ENCODE measurements around the gene ICE1. TPM values are rescaled to one million over a fixed set of nuclear protein-coding genes. Genes with fewer than 3 reads are reported as not detected.

The ICE1 gene
- total and polyA plus RNA-seq, 2 donors (not counting 1 experiment from before 2014, with no cell fraction given) = 6.5 to 39.7 TPM

DNA sequence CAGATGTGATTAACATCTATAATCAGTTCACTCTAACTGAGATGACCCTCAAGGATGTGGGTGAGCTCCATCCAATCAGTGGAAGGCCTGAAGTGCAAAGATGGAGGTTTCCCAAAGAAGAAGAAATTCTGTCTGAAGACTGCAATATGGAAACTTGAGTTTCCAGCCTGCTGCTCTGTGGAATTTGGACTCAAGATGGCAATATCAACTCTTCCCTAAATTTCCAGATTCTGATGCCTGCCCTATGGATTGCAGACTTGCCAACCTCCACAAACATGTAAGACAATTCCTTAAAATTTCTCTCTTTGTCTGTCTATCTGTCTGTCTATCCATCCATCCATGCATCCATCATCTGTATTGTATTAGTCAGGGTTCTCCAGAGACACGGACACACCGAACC lies 85.9 kb downstream of the ICE1 start:
- POLR2A ChIA-PET = no interaction called here
- Mint-ChIP-seq H3K27ac (no peak overlapping the region), H3K27me3 (peaks cover 49% of the 10 kb centered on the region)

DNA sequence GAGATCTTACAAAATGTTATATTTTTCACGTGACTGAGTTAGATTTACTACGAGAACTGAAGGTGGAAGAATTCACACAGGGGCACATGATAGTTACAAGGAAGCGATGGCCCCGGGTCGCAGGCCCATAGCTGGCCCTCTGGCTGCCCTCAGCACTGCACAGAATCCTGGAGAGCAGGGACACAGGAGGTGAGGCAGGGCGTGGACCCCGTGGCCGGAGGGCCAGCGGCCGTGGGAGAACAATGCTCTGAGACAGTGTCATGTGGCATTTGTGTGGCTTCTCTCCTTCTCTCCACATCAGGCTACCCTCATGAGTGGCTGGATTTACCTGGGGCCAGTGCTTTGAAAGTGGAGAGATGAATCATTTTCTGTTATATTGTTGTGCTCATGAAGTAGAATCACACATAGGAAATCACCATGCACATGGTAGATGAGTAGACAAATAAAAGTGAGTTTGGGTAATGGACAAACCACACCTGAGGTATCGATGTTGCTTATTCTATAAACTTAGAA lies 89.5 kb downstream of the ICE1 start:
- Histone ChIP-seq H3K4me1 (ENCODE audit: control insufficient read depth in 2 of 2, insufficient read depth in 2 of 2, low read length in 2 of 2) (no peaks in the 10 kb centered on the region), H3K4me3 (ENCODE audit: control extremely low read depth in 1 of 5, extremely low read depth in 1 of 5, insufficient read depth in 1 of 5, low read depth in 2 of 5, low read length in 4 of 5) (no peak overlapping the region), H3K79me2 (ENCODE audit: control insufficient read depth, insufficient read depth, low read length) (no peaks in the 10 kb centered on the region), H4K20me1 (ENCODE audit: control insufficient read depth, insufficient read depth, low read length, poor library complexity, severe bottlenecking) (no peaks in the 10 kb centered on the region), H3K36me3 (replicated peaks in 1 of 2; ENCODE audit: control extremely low read depth in 1 of 2, control insufficient read depth in 1 of 2, extremely low read depth in 1 of 2, insufficient read depth in 2 of 2, low read length in 1 of 2) (no peaks in the 10 kb centered on the region), H3K4me2 (replicated peaks; ENCODE audit: low read depth, low read length, poor library complexity, severe bottlenecking) (no peak overlapping the region), H3K9me3 (ENCODE audit: control extremely low read depth in 1 of 3, control insufficient read depth in 2 of 3, insufficient read depth in 1 of 3, low read length in 2 of 3) (no peaks in the 10 kb centered on the region), H2AFZ (ENCODE audit: insufficient read depth, low read depth, low read length, poor library complexity, severe bottlenecking) (no peak overlapping the region), H3K27me3 (replicated peaks in 1 of 4; ENCODE audit: control extremely low read depth in 1 of 4, control insufficient read depth in 3 of 4, insufficient read depth in 4 of 4, low read length in 3 of 4) (no peaks in the 10 kb centered on the region), H3K9ac (ENCODE audit: low read length) (no peak overlapping the region), H3K27ac (ENCODE audit: low read length in 2 of 2) (no peak overlapping the region)
- Mint-ChIP-seq H3K4me1 (no peaks in the 10 kb centered on the region), H3K9me3 (ENCODE audit: insufficient read depth) (no peaks in the 10 kb centered on the region), H3K27me3 (peaks cover 40% of the 10 kb centered on the region), H3K4me3 (no peak overlapping the region), H3K27ac (no peak overlapping the region)
- WGBS (ENCODE audit: insufficient coverage) = 90% methylated on average over 6 of the region's 11 CpGs
- DNase-seq (no peak), ATAC-seq (ENCODE audit: low read depth) (no peak)
- CTCF ChIA-PET = no interaction called here
- intact Hi-C loops (cut with micrococcal nuclease) = no loop called here
- no peak for TF ChIP-seq EZH2 (IDR thresholded peaks at IDR 0.05; ENCODE audit: borderline replicate concordance, insufficient read depth, low read depth, low read length, poor library complexity, severe bottlenecking)
- TF ChIP-seq, protein P1, sequence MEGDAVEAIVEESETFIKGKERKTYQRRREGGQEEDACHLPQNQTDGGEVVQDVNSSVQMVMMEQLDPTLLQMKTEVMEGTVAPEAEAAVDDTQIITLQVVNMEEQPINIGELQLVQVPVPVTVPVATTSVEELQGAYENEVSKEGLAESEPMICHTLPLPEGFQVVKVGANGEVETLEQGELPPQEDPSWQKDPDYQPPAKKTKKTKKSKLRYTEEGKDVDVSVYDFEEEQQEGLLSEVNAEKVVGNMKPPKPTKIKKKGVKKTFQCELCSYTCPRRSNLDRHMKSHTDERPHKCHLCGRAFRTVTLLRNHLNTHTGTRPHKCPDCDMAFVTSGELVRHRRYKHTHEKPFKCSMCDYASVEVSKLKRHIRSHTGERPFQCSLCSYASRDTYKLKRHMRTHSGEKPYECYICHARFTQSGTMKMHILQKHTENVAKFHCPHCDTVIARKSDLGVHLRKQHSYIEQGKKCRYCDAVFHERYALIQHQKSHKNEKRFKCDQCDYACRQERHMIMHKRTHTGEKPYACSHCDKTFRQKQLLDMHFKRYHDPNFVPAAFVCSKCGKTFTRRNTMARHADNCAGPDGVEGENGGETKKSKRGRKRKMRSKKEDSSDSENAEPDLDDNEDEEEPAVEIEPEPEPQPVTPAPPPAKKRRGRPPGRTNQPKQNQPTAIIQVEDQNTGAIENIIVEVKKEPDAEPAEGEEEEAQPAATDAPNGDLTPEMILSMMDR (IDR thresholded peaks at IDR 0.05) = no peak
- POLR2A ChIA-PET = no interaction called here

More for the DNA sequence above, 85.9 kb downstream of the ICE1 start:
- Histone ChIP-seq H3K9me3 (ENCODE audit: control extremely low read depth in 1 of 3, control insufficient read depth in 2 of 3, insufficient read depth in 1 of 3, low read length in 2 of 3) (peaks cover 0 to 12% (median 0%) of the 10 kb centered on the region in 3 donors), H3K4me1 (ENCODE audit: control insufficient read depth in 2 of 2, insufficient read depth in 2 of 2, low read length in 2 of 2) (no peaks in the 10 kb centered on the region), H3K36me3 (replicated peaks in 1 of 2; ENCODE audit: control extremely low read depth in 1 of 2, control insufficient read depth in 1 of 2, extremely low read depth in 1 of 2, insufficient read depth in 2 of 2, low read length in 1 of 2) (no peaks in the 10 kb centered on the region), H2AFZ (ENCODE audit: insufficient read depth, low read depth, low read length, poor library complexity, severe bottlenecking) (no peak overlapping the region), H3K27ac (ENCODE audit: low read length in 2 of 2) (no peak overlapping the region), H3K4me3 (ENCODE audit: control extremely low read depth in 1 of 5, extremely low read depth in 1 of 5, insufficient read depth in 1 of 5, low read depth in 2 of 5, low read length in 4 of 5) (no peak overlapping the region), H3K27me3 (replicated peaks in 1 of 4; ENCODE audit: control extremely low read depth in 1 of 4, control insufficient read depth in 3 of 4, insufficient read depth in 4 of 4, low read length in 3 of 4) (peaks cover 0 to 6% (median 0%) of the 10 kb centered on the region in 4 experiments), H3K79me2 (ENCODE audit: control insufficient read depth, insufficient read depth, low read length) (no peaks in the 10 kb centered on the region), H3K4me2 (replicated peaks; ENCODE audit: low read depth, low read length, poor library complexity, severe bottlenecking) (no peak overlapping the region), H3K9ac (ENCODE audit: low read length) (no peak overlapping the region), H4K20me1 (ENCODE audit: control insufficient read depth, insufficient read depth, low read length, poor library complexity, severe bottlenecking) (no peaks in the 10 kb centered on the region)
- TF ChIP-seq, protein P1 (IDR thresholded peaks at IDR 0.05) = no peak
- no peak for TF ChIP-seq EZH2 (IDR thresholded peaks at IDR 0.05; ENCODE audit: borderline replicate concordance, insufficient read depth, low read depth, low read length, poor library complexity, severe bottlenecking)
- no peak for DNase-seq
- peaks cover 3% of the 10 kb centered on the region for H3K9me3 Mint-ChIP-seq (ENCODE audit: insufficient read depth)
- intact Hi-C loops (cut with micrococcal nuclease) = no loop called here
- CTCF ChIA-PET = interaction anchor here (1.0 kb wide), 1 partner anchor 14 kb away, joined by 3 read pairs; no protein-coding TSS in a partner anchor
- no peaks in the 10 kb centered on the region for H3K4me1 Mint-ChIP-seq
- no peak for ATAC-seq (ENCODE audit: low read depth)
- no CpG with 5 or more reads among the region's 2 CpGs for WGBS (ENCODE audit: insufficient coverage)
- H3K4me3 Mint-ChIP-seq = no peak overlapping the region

Data from B cell (primary cell).